Renal cortical epithelial cell (primary cell): Measurements from ENCODE around the gene RPUSD4. TPM values are rescaled to one million over a fixed set of nuclear protein-coding genes. Genes with fewer than 3 reads are reported as not detected.

Experiments used
- DNase-seq: peaks from one replicate; pipeline ENCODE4 v3.0.0-alpha.2; 2011; ENCODE audit warnings: low read depth
- total RNA-seq: library from RNA; depleted of rRNA; stranded (reverse); fragments of >200 nt; gene quantifications from 2 replicates; pipeline ENCODE4 v1.2.3, GENCODE V29; 2014

The RPUSD4 gene
- total RNA-seq, 1 donor from 2014 or later, result 28.9 TPM

DNA sequence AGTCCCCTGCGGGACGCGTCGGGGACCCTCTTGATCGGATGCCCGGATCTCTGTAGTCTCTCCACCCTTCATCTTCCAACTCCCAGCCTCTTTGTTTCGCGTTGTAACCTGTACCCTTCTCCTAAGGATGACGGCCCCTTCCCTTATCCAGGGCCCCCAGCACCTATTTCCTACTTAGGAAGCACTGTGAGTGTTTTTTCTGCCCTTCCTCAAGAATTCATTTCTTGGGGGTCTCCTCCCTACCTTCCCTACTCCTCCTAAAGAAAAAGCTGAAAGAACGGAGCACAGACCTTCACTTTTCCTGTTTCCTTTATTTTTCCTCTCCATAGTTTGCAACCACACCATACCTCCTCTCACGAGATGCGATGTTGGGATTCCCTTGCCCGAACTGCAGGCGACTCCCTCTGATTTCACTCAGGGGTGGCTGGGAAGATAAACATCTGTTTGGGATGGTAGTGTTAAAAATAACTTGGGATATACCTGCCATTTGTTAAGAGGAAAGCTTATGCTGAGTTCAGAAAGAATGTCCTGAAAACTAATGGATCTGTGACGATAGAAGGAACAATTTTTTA, 725 bp upstream of the RPUSD4 start:
- no peak for DNase-seq

DNA sequence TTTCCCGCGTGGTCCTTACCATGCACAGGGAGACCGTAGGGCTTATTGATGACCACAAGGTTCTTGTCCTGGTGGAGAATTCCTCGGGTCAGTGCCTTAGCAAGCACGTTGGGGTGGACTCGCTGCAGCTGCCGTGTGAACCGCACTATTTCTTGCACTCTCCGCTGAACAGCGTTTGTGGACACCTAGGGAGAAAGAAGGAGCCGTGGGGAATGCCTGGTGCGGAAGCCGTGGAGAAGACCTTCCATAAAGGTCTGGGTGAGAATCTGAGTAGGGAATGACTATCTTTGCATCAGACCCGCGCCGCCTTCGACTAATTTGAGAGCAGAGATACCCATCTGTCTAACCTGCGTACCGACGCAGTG, 597 bp downstream of the RPUSD4 start:
- no peak for DNase-seq

DNA sequence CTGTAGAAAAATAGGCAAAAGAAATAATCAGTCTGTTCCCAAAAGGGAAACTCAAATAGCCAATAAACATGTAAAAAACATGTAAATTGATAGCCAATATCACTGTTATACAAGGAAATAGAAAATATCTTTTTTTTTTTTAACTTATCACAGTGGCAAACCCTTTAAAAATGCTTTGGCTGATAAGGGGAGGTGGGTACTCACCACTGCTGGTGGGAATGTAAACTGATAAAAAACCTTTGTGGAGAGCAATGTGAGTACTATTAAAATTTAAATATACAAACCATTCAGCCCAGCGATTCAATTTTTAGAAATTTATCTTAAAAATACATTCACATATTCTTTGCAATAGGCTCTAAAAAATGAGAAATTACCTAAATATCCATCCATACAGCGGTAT, 3.6 kb downstream of the RPUSD4 start:
- no peak for DNase-seq

DNA sequence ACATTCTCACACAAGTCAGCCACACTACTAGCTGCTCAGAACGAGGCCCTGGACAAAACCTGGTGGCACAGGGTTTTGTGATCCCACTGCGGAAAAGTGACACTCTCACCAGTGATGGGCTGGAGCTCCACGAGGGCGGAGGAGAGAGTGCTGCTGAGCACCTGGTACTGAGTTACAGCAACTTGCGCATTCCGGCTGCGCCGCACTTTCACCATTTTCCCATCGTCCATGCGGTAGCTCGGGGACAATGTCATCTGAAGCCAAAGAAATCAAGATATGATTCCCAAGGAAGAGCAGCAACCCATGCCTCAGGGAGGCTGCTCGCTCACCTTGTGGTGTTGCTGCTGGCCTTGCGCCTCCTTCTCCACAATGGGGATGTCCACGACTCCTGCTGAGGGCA, 6.1 kb downstream of the RPUSD4 start:
- no peak for DNase-seq

DNA sequence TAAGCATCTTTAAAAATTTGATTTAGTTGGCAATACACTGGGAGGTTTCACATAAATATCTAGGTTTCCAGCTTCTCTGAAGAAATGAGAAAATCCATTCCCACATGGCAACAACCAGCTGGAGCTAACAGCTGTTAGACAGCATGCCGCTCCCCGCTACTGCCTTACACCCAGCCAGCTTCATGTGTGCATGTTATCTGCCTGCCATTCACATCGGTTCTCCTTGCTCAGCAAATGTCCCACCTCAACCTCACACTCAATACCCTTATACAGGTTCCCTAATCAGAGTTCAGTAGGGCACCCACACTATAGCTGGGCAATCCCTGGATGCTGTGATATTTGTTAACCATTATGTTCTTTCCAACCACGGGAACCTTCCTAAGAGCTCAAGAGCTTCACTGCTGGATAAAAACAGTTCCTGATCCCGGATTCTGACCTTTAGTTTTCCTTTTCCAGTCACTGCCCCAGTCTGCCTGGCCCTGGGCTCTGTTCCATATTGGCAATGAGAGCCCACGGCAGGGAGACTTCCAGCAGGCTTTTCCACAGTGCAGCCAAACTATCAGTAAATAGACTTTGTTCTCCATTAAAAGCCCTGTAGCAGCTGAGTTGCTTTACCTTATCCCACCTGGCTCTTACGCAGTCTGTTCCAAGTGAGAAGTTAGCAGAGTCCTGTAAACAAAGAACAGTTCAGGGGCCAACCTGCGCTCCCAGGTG, 8.6 kb downstream of the RPUSD4 start:
- DNase-seq, result no peak

DNA sequence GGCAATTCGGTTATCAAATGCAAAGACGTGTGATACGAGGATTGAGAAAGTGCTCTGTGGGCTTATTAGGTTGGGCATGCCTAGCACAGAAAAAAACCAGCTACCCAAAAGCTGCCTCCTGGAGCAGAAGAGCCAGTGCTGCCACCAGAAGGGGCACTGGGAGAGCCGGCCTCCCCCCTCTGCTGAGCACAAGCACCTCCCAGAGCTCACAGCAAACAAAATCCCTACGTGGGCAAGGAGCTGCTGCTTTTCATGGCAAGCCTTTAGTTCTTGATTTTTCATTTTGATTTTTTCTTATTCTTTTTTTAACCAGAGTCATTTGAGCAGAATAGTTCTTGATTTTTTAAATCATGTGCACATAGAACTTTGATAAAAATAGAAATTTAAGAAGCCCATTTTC, 12.8 kb downstream of the RPUSD4 start:
- no peak for DNase-seq

DNA sequence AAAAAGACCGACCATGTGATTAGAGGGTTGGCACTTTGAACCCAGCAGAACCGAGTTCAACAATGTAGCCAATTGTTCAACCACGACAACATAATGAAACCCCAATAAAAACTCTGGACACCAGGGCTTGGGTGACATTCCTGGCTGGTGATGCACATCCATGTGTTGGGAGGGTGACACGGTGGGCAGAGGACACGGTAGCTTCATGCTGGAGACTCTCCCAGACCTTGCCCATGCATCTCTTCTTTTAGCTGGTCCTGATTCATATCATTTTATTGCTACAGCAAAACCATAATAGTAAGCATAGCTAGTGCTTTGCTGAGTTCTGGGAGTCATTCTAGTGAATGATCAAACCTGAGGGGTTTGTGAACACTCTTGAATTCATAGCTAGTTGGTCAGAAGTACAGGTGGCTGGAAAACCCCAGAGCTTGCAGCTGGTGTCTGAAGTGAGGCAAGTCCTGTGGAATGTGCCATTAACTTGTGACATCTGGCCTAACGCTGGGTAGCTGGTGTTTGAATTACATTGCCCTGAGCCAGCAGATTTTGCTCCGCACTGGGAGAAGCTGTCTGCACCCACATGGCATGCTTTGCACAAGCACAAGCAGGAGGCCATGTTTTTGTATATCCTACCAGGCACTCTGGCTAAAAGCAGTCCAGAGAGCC, 14.0 kb downstream of the RPUSD4 start:
- DNase-seq, result peak; percentile 90

DNA sequence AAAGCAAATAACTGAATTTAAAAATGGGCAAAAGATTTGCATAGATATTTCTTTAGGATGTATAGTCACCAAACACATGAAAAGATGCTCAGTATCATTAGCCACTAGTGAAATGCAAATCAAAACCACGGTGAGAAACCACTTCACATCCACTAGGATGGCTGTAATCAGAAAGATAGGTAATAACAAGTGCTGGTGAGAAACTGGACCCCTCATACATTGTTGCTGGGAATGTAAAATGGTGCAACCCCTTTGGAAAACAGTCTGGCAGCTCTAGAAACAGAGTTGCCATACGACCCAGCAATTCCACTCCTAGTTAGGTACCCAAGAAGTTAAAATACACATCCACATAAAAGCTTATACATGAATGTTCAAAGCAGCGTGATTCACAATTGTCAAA, 16.3 kb downstream of the RPUSD4 start:
- no peak for DNase-seq

DNA sequence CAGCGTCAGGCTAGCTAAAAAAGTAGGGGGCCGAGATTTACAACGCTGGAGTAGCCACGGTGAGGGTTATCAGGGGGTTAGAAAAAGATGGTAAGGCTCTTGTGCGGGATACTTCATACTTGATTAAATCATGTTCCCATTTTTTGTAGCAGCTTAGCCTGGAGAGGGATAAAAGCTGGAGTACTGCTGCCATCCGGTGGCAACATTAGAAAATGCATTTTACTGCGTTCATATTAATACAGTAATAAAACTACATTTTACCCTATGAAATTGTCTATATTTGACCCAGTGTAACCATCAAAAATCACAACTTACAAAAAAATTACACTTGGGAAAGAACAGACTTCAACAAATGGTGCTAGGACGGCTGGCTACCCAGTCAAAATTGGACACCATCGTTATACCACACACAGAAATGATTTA, 17.3 kb downstream of the RPUSD4 start:
- DNase-seq, result peak; percentile 39

DNA sequence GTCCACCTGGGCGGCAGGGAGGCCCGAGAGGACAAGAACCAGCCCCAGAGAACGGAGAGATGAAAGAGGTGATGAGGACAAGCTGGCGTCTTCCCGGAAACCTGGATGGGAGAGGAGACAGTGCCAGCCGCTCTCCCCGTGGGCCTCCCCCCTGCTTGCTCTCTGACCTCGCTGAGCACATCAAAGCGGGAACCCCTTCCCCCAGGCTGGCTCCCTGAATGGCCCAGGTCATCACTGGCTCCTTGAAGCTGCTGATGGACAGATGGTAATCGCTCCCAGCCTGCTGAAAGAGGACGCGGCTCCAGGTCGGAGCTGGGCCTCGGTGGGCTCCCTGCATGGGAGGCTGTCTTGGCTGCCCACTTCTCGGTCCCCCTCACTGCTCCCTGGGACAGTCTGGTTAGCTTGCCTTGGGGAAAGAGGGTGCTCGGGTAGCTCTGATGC, 18.4 kb downstream of the RPUSD4 start:
- DNase-seq, result no peak

DNA sequence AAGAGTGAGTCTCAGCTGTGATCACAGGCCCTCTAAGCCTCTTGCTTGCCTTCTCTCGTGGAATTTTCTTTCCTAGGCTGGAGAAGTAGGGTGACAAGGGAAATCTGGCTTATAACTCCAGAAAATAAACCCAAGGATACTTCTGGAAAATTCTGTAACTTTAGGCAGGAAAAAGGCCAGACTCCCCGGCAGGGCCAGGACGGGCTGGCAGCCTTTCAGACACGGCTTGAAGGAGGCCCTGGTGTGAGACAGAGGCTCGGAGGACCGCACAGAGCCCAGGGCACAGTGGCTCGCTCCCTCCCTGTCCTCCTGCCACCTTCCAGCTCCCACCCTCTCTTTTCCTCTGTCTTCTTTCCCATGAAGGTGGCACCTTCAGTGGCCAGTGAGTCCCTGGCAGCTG, 19.1 kb downstream of the RPUSD4 start:
- DNase-seq, result no peak

DNA sequence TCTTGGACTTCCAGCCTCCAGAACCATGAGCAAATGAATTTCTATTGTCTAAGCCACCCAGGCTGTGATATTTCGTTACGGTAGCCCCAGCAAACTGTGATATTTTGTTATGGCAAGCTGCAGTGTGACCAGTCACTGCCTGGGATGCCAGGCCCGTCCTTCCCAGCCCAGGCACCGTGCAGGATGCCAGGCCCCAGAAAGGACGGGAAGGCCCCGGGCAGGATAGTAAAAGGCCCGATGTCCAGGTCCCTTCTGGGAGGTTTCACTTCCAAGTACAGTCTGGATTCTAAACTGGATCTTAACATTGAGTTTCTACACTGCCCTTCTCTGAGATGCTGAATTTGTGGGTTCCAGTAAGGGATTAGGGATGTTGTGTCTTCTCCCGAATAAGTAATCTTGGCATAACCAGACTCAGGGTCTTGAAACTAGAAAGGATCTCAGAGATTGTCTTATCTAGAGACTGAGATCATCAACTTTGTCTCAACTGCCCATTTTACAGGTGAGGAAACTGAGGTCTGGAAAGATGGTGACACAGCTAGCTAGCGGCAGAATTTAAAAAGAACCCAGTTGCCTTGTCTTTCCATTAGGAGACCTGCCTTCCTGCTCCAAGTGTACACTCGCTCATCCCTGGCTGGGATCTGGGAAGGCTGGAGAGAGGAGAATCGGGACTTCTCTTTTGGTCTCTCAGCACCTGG, 19.9 kb downstream of the RPUSD4 start:
- no peak for DNase-seq

DNA sequence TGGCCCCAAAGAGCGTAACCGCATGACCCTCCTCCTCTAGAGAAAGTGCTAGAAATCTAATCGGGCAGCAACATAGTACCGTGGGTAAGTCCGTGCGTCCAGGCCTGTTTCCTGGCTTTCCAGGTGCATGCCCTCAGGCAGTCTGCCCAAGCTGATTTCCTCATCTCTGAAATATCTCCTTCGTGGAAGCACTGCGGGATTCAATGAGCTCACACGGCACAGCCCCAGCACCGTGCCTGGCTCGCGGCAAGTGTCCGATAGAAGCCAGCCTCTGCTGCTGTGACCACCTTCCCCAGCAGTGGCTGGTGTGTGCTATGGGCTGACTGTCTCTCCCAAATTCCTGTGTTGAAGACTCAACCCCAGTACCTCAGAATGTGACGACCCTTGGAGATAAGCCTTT, 20.7 kb downstream of the RPUSD4 start:
- DNase-seq, result peak; percentile 22

DNA sequence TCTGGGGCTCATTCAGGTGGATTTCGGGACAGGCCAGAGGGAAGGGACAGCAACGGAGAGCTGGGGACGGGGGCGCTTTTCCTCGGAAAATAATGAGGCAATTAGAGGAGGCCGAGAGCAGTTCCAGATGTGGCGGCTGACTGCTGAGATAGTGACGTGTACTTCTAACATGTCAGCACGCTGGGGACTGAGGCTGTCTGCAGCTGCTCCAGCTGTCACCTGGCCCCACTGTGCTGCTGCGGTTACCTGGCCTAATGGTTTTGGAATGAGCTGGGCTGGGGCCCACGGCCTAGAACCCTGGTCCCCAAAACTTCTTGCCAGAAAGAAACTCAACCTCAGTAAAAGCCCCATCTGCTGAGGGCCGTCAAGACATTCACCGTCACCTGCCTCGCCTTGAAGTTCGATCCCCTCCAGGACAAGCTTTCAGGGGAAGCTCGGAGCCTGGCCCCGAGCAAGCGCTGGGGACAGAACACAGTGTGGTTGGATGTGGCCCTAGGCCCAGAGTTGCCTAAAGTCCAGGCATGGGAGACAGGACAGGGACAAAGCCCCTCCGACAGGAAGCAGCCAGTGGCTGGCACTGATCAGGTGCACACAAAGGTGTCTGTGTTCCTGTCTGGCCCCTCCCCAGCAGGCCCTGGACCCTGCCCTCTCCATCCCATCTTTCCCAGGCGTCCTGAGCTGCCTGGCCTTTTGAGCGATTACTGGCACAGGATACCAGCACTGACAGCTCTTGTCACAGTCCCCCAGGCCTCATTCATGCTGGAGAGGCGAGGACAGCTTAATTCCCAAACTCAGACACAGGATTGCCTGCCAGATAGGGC, 22.1 kb downstream of the RPUSD4 start:
- no peak for DNase-seq

DNA sequence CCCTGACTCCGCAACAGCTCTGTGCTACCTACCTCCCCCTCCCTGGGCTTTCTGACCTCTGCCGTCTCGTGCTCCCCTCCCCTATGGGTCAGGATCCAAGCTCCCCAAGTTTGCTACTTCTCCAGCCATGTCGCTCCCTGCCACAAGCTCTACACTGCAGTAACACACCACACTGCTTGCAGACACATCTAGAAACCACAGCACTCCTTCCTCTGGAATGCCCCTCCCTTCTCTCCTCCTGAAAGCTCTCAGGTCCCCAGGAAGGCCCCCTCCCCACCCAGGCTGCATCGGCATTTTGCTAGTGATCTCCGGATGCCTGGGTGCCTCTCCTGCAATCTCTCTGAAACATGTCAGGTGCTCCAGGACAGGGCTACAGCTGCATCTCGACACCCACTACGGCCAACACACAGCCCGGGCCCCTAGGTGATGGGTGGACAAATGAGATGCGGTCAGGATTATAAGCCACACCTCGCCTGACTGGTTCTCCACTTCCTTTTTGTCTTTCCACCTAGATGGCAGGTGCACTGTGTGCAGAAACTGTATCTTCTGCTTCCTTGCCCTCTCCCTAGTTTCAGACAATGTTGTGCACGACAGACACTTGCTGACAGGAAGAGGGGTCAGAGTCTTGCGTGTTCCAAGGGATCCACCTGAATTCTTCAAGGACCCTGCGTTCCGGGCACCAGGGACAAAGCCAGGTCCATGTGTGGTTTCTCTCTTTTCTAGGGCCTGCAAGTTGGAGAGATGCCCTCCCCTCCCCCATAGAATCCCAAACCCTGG, 22.9 kb downstream of the RPUSD4 start:
- no peak for DNase-seq

DNA sequence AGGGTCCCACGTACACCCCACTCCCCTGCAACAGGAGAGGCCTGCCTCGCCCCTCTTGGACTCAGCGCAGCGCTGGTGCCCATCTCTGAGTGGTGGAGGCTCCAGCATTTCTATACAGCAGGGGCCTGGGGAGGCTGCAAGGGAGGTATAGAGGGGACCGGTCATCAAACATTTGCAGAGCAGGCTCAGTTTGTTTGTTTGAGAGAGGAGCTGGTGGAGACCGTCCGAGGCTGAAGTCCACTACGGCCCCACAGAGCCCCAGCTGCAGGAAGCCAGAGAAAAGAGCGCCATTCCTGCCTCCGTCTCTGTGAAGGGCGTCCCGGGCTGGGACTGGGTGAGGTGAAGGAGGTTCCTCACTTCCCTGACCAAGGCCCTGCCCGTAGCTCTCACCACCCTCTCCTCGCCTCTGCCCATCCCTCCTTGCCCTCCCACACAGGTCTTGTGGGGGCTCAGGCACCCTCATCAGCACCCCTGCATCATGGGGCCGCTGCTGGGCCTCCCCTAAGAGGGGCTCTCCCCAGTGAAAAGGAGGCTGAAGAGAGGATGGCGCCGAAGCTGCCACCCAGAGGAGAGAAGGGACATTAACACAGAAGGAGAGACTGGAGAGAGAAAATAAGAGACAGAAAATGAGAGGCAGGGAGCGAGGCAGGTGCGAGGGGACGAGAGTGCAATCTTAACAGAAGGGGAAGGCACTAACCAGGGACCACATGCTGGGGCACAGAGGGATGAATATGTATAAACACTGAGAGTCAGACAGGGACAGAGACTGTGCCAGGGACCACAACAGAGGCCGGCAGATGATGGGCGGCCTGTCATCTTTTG, 24.5 kb downstream of the RPUSD4 start:
- no peak for DNase-seq

DNA sequence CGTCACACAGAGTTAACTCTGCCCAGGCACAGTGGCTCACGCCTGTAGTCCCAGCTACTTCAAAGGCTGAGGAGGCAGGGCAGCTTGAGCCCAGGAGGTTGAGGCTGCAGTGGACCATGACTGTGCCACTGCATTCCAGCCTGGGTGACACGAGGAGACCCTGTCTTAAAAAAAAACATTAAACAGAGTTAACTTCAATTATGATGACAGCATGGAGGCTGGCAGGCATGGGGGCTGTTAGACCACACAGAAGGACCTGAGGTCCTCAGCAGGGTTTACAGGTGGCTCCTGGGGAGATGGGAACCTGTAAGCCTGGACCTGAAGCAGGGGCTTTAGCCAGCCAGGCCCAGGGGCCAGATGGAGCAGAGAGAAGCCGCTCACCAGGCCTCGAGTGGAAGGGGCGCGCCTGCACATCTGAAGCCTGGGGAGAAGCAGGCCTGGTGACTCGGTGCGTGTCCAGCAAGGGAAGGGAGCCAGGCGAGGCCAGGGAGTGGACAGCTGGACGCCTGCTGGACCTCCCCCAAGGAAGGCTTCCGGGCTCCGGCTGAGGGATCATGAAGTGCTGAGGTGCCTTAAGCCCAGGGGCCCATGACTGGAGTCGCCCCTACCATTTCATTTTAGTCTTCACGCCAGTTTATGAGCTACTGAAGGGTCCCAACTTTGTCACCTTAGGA, 25.3 kb downstream of the RPUSD4 start:
- peak; percentile 13 for DNase-seq

DNA sequence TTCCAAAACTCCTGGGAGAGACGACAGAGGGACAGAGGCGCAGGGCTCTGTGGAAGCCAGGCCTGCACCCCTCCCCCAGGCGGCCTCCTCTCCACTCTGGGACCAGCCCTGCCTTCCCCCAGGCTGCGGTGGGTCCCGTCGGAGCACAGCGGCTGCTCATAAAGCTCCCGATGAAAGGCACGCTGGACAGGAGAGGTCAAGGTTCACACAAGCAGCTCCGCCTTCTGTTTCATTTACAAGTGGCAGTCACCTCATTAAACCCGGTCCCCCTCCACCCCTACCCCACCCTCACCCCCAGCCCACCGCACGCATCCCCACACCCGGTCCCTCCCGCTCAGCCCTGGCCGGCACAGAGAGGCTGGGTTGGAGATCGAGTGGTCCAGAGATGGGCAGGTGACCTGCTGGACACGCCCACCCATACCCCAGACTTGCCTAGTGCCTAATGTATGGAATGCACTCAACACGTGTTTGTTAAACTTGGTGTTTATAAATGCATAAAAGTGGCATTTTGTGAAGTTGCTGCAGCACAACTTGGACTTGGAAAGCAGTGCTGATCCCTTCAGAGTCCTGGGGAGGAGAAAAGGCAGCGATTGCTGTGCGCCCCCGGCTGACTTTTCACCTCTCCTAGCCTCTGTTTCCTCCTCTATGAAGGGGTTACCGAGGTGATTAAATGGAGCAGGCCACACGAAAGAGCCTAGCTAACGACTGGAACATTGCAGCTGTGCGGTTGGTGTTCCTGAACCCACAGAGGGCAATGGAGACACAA, 26.0 kb downstream of the RPUSD4 start:
- DNase-seq, result no peak
